SK-N-MC (cell line): ENCODE data around the gene ZFAND3.

Source experiments
- EZH2 ChIP-seq: fragments of 200-600 bp; sonication (generic); IDR thresholded peaks from one replicate; pipeline ENCODE4 v1.6.1; 2017; ENCODE audit warnings: antibody characterized with exemption
- FOXP2 ChIP-seq: optimal IDR thresholded peaks from 2 replicates; pipeline ENCODE3; 2011; ENCODE audit warnings: mild to moderate bottlenecking, moderate library complexity; ENCODE audit not compliant: insufficient read depth; ENCODE audit errors: extremely low read length, control extremely low read depth
- POLR2AphosphoS5 ChIP-seq: IDR thresholded peaks from 2 replicates; pipeline ENCODE4 v1.6.1; 2012; ENCODE audit warnings: mild to moderate bottlenecking, low read depth, low read length, borderline replicate concordance

DNA sequence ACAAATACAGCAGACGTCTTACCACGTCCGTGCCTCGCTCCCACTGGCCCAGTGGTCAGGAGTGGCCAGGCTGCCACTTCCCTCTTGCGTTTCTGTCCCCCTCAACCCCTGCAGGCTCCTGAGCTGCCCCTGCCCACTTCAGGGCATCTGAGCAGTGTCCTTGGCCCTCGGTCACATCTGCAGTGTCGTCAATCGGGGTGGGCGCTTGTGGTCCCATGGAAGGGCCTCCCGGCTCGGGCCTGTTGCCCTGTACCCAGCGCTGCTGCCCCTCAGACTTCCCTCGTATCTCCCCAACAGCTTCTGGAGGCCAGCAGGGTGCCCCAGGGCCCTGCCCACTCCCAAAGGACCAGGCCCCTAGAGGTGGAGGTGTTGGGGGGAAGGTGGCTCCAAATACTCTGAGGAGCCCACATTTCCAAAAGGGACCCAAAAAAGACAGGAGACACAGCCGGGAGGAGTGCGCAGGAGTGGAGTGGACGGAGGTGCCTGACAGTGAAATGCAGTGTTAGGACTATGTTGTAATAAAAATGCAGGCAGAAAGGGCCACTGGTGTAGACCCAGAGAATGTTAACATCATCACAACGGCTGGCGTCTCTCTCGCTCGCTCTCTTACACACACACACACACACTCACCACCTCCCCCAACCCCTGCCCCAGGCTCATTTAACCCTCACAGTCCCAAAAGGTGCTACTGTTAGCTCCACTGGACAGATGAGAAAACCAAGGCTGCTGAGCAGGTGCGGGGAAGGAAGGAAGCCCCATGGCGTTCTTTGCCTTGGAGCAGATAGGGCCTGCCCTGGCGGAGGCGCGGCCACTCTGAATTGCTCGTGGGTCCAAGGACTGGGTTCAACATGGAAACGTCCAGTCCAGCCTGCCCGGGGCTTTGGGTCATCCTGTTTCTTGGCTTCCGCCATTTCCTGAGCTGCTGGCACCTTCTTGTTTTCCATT lies 343.9 kb downstream of the ZFAND3 start:
- TF ChIP-seq EZH2, result no peak
- TF ChIP-seq POLR2AphosphoS5, result no peak
- no peak for TF ChIP-seq FOXP2
